Measurements from ENCODE around the gene VAT1. TPM values are rescaled to one million over a fixed set of nuclear protein-coding genes. Genes with fewer than 3 reads are reported as not detected.

The VAT1 gene
- polyA plus RNA-seq, 1 donor from 2014 or later: 151 TPM

DNA sequence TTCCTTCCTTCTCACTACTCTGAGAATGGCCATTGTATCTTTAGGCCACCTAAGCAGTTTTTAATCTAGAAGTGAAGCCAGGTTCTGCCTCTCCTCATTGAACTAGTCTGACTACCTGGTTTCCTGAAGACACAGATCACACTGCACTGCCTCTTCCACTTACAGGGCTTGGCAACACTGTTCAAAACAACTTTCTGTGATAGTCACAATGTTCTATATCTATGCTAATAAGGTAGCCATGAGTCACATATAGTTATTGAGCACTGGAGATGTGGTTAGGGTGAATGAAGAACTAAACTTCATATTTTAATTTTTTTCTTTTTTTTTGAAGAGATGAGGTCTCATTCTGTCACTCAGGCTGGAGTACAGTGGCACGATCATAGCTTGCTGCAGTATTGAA is 29.8 kb upstream of the VAT1 start:
- H3K36me3 ChIP-seq (ENCODE audit: insufficient read depth, low read length): no peaks in the 10 kb centered on the region
- H3K79me2 ChIP-seq (replicated peaks; ENCODE audit: insufficient read depth, low read length): no peaks in the 10 kb centered on the region
- H3K9me2 ChIP-seq (ENCODE audit: insufficient read depth, low read length): no peaks in the 10 kb centered on the region
- no peak overlapping the region for H3K27ac ChIP-seq (ENCODE audit: low read length)
- no peaks in the 10 kb centered on the region for H3K27me3 ChIP-seq (ENCODE audit: insufficient read depth, low read depth, low read length)
- TF ChIP-seq POLR2AphosphoS5 (IDR thresholded peaks at IDR 0.05) (no peak), TAF1 (IDR thresholded peaks at IDR 0.05; ENCODE audit: low read depth) (no peak), MXI1 (conservative IDR thresholded peaks at IDR 0.05; ENCODE audit: poor library complexity, severe bottlenecking) (no peak), EZH2 (IDR thresholded peaks at IDR 0.05; ENCODE audit: borderline replicate concordance, insufficient read depth, low read length, poor library complexity, severe bottlenecking) (no peak), RAD21 (conservative IDR thresholded peaks at IDR 0.05) (no peak), SMC3 (conservative IDR thresholded peaks at IDR 0.05; ENCODE audit: poor library complexity) (no peak), CTCF (IDR thresholded peaks at IDR 0.05; ENCODE audit: poor library complexity, severe bottlenecking) (no peak), EP300 (conservative IDR thresholded peaks at IDR 0.05; ENCODE audit: poor library complexity, severe bottlenecking) (no peak)
- H3F3A ChIP-seq (ENCODE audit: insufficient read depth, low read length, poor library complexity, severe bottlenecking): no peaks in the 10 kb centered on the region
- no peaks in the 10 kb centered on the region for H3K9me3 ChIP-seq (ENCODE audit: low read length)
- no peak overlapping the region for H2AFZ ChIP-seq (ENCODE audit: low read depth, low read length)
- no peak overlapping the region for H3K4me2 ChIP-seq (ENCODE audit: low read length)
- no peak overlapping the region for H3K9ac ChIP-seq (ENCODE audit: low read length)
- H4K20me1 ChIP-seq (ENCODE audit: insufficient read depth): no peaks in the 10 kb centered on the region
- H3K4me3 ChIP-seq (ENCODE audit: low read length): no peak overlapping the region

DNA sequence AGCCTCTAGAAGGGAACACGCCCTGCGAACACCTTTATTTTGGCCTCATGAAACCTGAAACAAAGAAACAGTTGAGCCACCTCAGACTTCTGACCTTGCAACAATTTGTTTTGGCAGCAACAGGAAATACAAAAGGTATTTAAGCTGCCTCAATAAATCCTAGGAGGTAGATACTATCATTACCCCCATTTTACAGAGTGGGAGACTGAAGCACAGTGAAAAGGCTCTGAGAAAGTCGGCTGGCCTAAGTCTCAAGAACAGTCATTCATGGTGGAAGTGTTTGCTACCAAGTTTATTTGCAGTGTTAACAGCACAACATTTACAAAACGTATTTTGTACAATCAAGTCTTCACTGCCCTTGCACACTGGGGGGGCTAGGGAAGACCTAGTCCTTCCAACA is 21.8 kb upstream of the VAT1 start:
- Histone ChIP-seq H3F3A (ENCODE audit: insufficient read depth, low read length, poor library complexity, severe bottlenecking) (no peaks in the 10 kb centered on the region), H3K27ac (ENCODE audit: low read length) (no peak overlapping the region), H4K20me1 (ENCODE audit: insufficient read depth) (no peaks in the 10 kb centered on the region), H3K9ac (ENCODE audit: low read length) (no peak overlapping the region), H3K79me2 (replicated peaks; ENCODE audit: insufficient read depth, low read length) (no peaks in the 10 kb centered on the region), H2AFZ (ENCODE audit: low read depth, low read length) (no peak overlapping the region), H3K9me2 (ENCODE audit: insufficient read depth, low read length) (no peaks in the 10 kb centered on the region), H3K4me3 (ENCODE audit: low read length) (no peak overlapping the region), H3K9me3 (ENCODE audit: low read length) (no peaks in the 10 kb centered on the region), H3K27me3 (ENCODE audit: insufficient read depth, low read depth, low read length) (no peaks in the 10 kb centered on the region), H3K36me3 (ENCODE audit: insufficient read depth, low read length) (no peaks in the 10 kb centered on the region), H3K4me2 (ENCODE audit: low read length) (no peak overlapping the region)
- TF ChIP-seq TAF1 (IDR thresholded peaks at IDR 0.05; ENCODE audit: low read depth) (no peak), POLR2AphosphoS5 (IDR thresholded peaks at IDR 0.05) (no peak), EZH2 (IDR thresholded peaks at IDR 0.05; ENCODE audit: borderline replicate concordance, insufficient read depth, low read length, poor library complexity, severe bottlenecking) (no peak), MXI1 (conservative IDR thresholded peaks at IDR 0.05; ENCODE audit: poor library complexity, severe bottlenecking) (no peak), RAD21 (conservative IDR thresholded peaks at IDR 0.05) (no peak), CTCF (IDR thresholded peaks at IDR 0.05; ENCODE audit: poor library complexity, severe bottlenecking) (no peak), EP300 (conservative IDR thresholded peaks at IDR 0.05; ENCODE audit: poor library complexity, severe bottlenecking) (no peak), SMC3 (conservative IDR thresholded peaks at IDR 0.05; ENCODE audit: poor library complexity) (no peak)
- TF ChIP-seq, protein P1, sequence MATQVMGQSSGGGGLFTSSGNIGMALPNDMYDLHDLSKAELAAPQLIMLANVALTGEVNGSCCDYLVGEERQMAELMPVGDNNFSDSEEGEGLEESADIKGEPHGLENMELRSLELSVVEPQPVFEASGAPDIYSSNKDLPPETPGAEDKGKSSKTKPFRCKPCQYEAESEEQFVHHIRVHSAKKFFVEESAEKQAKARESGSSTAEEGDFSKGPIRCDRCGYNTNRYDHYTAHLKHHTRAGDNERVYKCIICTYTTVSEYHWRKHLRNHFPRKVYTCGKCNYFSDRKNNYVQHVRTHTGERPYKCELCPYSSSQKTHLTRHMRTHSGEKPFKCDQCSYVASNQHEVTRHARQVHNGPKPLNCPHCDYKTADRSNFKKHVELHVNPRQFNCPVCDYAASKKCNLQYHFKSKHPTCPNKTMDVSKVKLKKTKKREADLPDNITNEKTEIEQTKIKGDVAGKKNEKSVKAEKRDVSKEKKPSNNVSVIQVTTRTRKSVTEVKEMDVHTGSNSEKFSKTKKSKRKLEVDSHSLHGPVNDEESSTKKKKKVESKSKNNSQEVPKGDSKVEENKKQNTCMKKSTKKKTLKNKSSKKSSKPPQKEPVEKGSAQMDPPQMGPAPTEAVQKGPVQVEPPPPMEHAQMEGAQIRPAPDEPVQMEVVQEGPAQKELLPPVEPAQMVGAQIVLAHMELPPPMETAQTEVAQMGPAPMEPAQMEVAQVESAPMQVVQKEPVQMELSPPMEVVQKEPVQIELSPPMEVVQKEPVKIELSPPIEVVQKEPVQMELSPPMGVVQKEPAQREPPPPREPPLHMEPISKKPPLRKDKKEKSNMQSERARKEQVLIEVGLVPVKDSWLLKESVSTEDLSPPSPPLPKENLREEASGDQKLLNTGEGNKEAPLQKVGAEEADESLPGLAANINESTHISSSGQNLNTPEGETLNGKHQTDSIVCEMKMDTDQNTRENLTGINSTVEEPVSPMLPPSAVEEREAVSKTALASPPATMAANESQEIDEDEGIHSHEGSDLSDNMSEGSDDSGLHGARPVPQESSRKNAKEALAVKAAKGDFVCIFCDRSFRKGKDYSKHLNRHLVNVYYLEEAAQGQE (IDR thresholded peaks at IDR 0.05; ENCODE audit: borderline replicate concordance): no peak

Measured in neural cell (in vitro differentiated cells).